NCI-H187 (cell line): Measurements from ENCODE around the gene KHDC4.

Experiments
- DNase-seq, 2 experiments: peaks; one replicate each; lab custom pipeline; 2025; lab: John Stamatoyannopoulos, UW

KHDC4 gene

GRCh38 chr1:155934097-155934935 lies at the start of gene KHDC4:
TSS of gene KHDC4 (minus strand) at chr1:155934413. CDS start at chr1:155934373, 40 bp downstream.
- peak; percentile 99 to 100 for DNase-seq

DNA sequence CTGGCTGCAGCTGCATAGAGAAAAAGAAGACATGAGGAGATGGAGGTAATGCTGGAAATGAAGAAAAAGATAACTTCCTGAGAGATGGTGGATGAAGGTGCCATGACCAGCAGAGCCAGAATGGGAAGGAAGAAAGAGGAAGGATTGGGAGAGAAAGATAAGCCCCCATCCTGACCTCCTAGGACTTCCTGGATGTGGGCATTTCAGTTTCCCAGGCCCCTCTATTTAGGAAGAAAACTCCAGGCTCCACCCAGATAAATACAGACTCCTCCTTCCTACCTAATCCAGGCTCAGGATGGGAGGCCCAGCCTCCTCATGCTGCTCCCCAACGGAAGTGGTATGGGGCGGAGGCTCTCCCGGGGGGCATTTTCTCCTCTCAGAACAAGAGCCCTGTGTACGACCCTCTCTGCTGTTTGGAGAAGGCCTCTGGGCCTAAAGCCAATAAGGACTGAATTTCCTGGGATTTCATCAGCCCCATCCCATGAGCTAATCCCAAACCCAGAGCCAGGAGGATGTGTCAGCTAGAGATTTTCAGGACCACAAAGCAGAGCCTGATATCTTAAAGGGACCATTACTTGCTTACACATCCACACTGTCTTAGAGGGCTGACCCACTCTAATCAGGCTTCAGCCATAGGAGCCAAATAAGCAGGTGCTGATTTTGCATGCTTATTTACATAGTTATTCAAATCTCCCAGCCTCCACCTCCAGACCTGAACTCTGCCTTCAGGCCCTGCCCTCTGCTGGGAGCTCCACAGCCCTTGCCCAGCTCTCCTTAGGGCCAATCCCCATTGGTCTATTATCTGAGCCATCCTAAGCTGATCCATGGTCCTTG lies 49.2 kb upstream of the KHDC4 start:
- DNase-seq, result no peak

GRCh38 chr1:155982106-155982505 lies 47.9 kb upstream of the KHDC4 start:
- no peak for DNase-seq

- no peak for DNase-seq
Measured at GRCh38 chr1:155981266-155982088, 47.3 kb upstream of the KHDC4 start.

GRCh38 chr1:155979597-155980343 lies 45.6 kb upstream of the KHDC4 start:
- no peak for DNase-seq

DNA sequence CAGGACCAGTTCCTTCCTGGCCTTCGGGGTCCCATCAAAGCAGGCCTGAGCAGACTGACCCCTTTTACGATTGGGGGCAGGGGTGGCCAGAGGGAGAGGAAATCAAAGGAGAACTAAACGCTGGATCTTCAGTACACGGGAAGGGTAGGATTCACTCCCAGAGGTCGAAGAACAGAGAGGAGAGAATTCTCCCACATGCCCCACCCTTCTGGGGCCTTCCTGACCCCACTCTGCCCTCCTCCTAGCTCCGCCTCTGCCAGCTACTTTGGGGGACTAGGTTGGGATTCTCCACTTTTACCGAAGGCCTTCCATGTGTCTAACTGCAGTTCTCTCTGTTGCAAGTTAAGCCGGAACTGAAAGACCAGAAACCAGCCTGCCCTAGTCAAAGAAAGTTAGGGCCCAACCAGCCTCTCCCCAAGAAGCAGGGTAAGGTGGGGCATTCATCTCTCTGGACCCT lies 44.8 kb upstream of the KHDC4 start:
- no peak for DNase-seq

- DNase-seq, result no peak
Measured at GRCh38 chr1:155978325-155978972, 44.2 kb upstream of the KHDC4 start, which contains the start of gene ARHGEF2. TSS of gene ARHGEF2 (minus strand) at chr1:155978547. CDS start at chr1:155978427, 120 bp downstream.

DNA sequence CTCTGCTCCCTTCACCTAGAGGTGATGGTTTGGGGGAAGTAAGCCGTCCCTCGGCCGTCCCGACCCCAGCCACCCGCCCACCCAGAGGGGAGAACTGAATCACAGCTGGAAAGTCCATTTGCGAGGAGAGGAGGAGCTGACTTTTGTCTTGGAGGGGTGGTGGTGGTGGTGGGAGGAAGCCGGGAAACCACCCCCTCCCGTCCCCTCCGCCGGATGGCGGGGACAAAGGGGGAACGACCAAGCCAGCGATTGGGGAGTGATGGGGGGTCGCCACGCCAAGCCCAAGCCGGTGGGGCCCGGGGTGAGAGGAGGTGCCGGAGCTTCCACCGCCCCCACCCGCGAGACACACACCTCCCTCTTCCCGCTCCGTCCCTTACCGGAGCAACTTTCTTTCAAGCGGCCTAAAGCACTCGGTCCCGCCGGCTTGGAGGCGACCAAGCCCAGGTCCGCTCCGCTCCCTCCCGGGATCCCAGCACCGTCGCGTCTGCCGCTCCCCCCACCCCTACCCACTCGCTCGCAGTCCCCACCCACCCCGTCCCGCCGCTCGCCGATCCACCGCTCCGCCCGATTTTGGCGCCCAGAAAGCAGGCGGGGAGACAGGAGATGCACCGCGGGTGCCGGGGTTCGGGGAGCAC lies 43.6 kb upstream of the KHDC4 start:
- DNase-seq, result no peak

DNA sequence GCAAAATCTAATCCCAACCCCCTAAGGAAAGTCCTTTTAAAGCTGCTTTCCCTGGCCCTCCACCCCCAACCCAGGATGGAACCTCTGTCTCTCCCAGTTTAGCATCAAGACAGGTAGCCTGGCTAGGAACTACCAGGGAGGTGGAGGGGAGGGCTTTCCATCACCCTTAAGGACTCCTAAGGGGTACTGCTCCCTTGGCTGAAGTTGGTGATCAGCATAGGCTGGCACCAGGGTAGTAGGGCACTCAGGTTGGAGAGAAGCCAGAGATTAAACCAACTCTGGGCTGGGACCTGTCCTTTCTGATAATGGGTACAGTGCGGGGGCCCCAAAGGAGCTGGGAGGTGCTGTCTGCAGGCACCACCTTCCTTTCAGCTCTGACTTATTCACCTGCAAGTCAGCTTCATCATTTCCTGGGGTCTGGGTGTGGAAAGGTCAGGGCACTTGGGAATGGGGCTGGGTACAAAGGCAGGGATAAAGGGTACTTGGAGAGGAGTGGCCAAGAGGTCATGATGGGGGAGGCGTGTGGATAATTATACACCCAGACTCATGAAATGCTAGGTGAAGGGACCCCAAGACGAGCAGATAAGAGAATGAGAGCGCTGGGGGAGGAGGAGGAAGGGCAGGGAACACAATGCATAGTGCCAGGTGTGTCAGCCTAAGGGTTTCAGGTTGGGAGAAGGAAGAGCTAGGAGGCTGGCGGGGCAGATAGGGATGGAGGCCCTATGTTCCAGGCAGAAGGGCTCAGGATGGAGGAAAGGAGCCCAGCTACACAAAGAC lies 42.9 kb upstream of the KHDC4 start:
- DNase-seq, result no peak

GRCh38 chr1:155976062-155976912 lies 42.1 kb upstream of the KHDC4 start:
- DNase-seq, result no peak

- DNase-seq, result no peak
Measured at GRCh38 chr1:155975375-155976061, 41.3 kb upstream of the KHDC4 start.

GRCh38 chr1:155974208-155975115 lies 40.2 kb upstream of the KHDC4 start:
- DNase-seq, result no peak

DNA sequence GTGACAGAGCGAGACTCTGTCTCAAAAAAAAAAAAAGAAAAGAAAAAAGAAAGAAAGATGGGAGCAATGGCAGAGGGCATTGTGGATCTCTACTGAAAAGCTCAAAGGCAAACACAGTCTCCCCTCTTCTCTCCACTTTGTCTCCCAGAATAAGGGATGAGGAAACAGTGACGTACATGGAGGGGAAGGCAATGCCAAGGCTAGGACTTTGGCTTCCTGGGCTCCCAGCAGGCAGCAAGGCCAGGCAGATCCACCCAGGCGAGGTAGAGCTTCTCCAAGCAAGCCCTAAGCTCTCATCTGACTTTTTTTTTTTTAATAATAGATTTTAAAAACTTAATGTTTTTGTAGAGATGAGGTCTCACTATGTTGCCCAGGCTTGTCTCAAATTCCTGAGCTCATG lies 39.5 kb upstream of the KHDC4 start:
- DNase-seq, result no peak

DNA sequence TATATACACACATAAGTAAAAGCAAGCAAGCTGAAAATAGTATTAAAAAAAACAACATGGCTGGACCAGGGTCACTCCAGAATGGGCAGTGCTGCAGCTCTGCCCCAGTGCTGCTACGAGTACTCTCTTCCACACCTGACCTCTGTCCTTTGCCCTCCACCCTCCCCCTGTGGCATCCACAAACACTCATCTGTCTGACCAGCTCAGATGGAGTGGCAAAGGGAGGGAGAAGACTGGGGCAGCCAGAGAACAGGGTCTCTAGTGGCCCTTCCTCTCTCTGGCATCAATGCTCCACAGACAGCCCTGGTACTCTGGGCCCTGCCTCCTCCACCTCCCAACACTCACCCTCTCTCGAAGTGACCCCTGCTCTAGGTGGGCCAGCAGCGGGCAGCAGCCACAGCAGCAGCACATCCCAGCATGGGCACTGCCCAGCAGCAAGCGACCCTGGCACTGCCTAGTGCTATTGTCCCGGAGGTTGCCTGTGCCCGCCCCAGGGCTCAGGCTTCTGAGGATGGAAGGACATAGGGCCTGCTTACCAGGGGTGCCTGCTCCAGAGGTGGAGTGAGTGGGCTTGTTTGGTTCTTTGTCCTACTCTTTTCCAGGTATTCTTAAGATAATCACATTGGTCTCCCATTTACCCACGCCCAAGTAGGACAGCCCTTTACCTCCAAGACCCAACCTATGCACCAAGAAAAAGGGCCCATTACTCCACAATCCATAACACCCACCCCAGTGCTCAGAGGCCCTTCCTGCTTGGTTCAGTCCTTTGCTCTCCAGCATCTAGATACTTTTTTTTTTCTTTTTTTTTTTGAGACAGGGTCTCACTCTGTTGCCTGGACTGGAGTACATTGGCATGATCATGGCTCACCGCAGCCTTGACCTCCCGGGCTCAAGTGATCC lies 37.9 kb upstream of the KHDC4 start:
- DNase-seq, result no peak

GRCh38 chr1:155970531-155971167 lies 36.4 kb upstream of the KHDC4 start:
- DNase-seq, result no peak
